ENCODE results near the gene CALY.

DNA sequence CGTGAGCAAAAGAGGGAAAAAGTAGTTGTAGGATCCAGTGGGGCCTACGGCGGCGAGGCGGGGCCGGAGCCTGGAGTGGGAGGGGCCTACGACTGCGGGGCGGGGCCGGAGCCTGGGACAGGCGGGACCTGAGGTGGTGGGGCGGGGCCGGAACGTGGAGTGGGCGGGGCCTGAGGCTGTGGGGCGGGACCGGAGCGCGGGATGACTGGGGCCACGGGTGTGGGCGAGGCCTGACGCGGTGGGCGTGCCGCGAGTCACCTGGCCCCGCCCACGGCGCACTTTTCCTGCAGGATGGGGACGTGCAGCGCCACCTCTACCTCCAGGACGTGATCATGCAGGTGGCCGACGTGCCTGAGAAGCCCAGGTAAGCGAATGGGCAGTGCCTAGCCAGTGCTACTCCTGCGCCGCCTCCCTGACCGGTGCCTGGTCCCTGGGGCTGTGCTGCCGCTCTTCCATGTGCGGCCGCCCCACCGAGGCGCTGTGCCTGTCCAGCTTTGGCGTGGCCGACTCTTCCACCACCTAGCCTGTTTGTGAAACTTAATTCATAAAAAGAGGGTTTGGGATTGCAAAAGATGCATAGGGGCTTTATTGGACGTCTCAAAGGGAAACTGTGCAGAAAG is 27.5 kb downstream of the CALY start:
- TF ChIP-seq EZH2phosphoT487 (IDR thresholded peaks at IDR 0.05; ENCODE audit: borderline replicate concordance, low read depth) (no peak), EP300 (IDR thresholded peaks at IDR 0.05; ENCODE audit: borderline replicate concordance in 1 of 2, low read depth in 1 of 2, low read length in 1 of 2) (no peak), POLR2AphosphoS5 (IDR thresholded peaks at IDR 0.05; ENCODE audit: low read depth, low read length) (no peak), RCOR1 (IDR thresholded peaks at IDR 0.05; ENCODE audit: low read length) (no peak), SMC3 (IDR thresholded peaks at IDR 0.05; ENCODE audit: low read depth, low read length) (no peak)
- TF ChIP-seq, protein P1, sequence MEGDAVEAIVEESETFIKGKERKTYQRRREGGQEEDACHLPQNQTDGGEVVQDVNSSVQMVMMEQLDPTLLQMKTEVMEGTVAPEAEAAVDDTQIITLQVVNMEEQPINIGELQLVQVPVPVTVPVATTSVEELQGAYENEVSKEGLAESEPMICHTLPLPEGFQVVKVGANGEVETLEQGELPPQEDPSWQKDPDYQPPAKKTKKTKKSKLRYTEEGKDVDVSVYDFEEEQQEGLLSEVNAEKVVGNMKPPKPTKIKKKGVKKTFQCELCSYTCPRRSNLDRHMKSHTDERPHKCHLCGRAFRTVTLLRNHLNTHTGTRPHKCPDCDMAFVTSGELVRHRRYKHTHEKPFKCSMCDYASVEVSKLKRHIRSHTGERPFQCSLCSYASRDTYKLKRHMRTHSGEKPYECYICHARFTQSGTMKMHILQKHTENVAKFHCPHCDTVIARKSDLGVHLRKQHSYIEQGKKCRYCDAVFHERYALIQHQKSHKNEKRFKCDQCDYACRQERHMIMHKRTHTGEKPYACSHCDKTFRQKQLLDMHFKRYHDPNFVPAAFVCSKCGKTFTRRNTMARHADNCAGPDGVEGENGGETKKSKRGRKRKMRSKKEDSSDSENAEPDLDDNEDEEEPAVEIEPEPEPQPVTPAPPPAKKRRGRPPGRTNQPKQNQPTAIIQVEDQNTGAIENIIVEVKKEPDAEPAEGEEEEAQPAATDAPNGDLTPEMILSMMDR (IDR thresholded peaks at IDR 0.05) = no peak
- TF ChIP-seq, protein P2, sequence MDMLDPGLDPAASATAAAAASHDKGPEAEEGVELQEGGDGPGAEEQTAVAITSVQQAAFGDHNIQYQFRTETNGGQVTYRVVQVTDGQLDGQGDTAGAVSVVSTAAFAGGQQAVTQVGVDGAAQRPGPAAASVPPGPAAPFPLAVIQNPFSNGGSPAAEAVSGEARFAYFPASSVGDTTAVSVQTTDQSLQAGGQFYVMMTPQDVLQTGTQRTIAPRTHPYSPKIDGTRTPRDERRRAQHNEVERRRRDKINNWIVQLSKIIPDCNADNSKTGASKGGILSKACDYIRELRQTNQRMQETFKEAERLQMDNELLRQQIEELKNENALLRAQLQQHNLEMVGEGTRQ (IDR thresholded peaks at IDR 0.05; ENCODE audit: borderline replicate concordance, low read depth, low read length) = no peak

Data from SK-N-SH (cell line).